Muscle of leg (tissue), 11 donors: ENCODE results near the gene YARS1. TPM values are rescaled to one million over a fixed set of nuclear protein-coding genes. Genes with fewer than 3 reads are reported as not detected.
"Not testable (repeated sequence)": the region's sequence is repeated elsewhere in the genome, so short reads cannot be mapped to it uniquely, and the experiment has no call there.

Experiments used
- DNase-seq: peaks from one replicate; pipeline ENCODE4 v3.0.0; 2013
- H3K27ac ChIP-seq: one replicate; pipeline ENCODE4 v1.5.1; 2013; ENCODE audit warnings: mild to moderate bottlenecking, low read length, control low read depth
- H3K27me3 ChIP-seq: one replicate; pipeline ENCODE4 v1.6.1; 2013; ENCODE audit warnings: low read length; ENCODE audit not compliant: control insufficient read depth, insufficient read depth
- H3K36me3 ChIP-seq: one replicate; pipeline ENCODE4 v1.6.1; 2013; ENCODE audit warnings: low read length; ENCODE audit not compliant: control insufficient read depth, insufficient read depth
- H3K4me1 ChIP-seq: one replicate; pipeline ENCODE4 v1.6.1; 2013; ENCODE audit warnings: low read length; ENCODE audit not compliant: control insufficient read depth, insufficient read depth
- H3K4me3 ChIP-seq: one replicate; pipeline ENCODE4 v1.5.1; 2013; ENCODE audit warnings: low read length, control low read depth
- H3K9me3 ChIP-seq: replicated peaks from 2 replicates; pipeline ENCODE4 v1.6.1; 2013; ENCODE audit warnings: low read depth, low read length; ENCODE audit not compliant: control insufficient read depth
- WGBS: methylation state at CpG from one replicate; pipeline ENCODE4 v1.1.5; 2013; ENCODE audit warnings: missing lambda C conversion rate; ENCODE audit not compliant: insufficient coverage; 5-methylcytosine and 5-hydroxymethylcytosine counted together
- polyA plus RNA-seq, 8 donors: library from polyadenylated mRNA; unstranded; fragments of 120-200 nt; gene quantifications; one replicate each; pipeline versions ENCODE4 v1.2.1 to v1.2.3, GENCODE V29; 2013; ENCODE audit warnings: inconsistent platforms in 1 of 8, low replicate concordance in 1 of 8; ENCODE audit not compliant: insufficient read length in 8 of 8, insufficient read depth in 1 of 8
- total RNA-seq: library from RNA; stranded (reverse); fragments of 120-200 nt; gene quantifications from one replicate; pipeline ENCODE4 v1.2.4, GENCODE V29; 2013

Gene YARS1
- total and polyA plus RNA-seq, 9 donors = 35.3 to 56.7 (median 43.4) TPM

- H3K27ac ChIP-seq = no peak overlapping the region
- no peaks in the 10 kb centered on the region for H3K9me3 ChIP-seq
- no peak overlapping the region for H3K4me3 ChIP-seq
- H3K27me3 ChIP-seq = no peaks in the 10 kb centered on the region
- WGBS = 94% methylated on average over 4 of the region's 9 CpGs
- H3K36me3 ChIP-seq = peaks cover 49% of the 10 kb centered on the region
- H3K4me1 ChIP-seq = no peaks in the 10 kb centered on the region
- DNase-seq = no peak
Measured at GRCh38 chr1:32801096-32801715, 16.0 kb downstream of the YARS1 start.

- no peaks in the 10 kb centered on the region for H3K27me3 ChIP-seq
- H3K36me3 ChIP-seq = peaks cover 55% of the 10 kb centered on the region
- H3K9me3 ChIP-seq = no peaks in the 10 kb centered on the region
- no peak overlapping the region for H3K27ac ChIP-seq
- WGBS = 57% methylated on average over 1 of the region's 8 CpGs
- no peak for DNase-seq
- H3K4me3 ChIP-seq = no peak overlapping the region
- no peaks in the 10 kb centered on the region for H3K4me1 ChIP-seq
Measured at GRCh38 chr1:32798679-32799416, 18.3 kb downstream of the YARS1 start.

GRCh38 chr1:32798191-32798590, 19.0 kb downstream of the YARS1 start:
- no peak overlapping the region for H3K4me3 ChIP-seq
- H3K9me3 ChIP-seq = no peaks in the 10 kb centered on the region
- DNase-seq = no peak
- H3K27ac ChIP-seq = no peak overlapping the region
- no peaks in the 10 kb centered on the region for H3K27me3 ChIP-seq
- peaks cover 53% of the 10 kb centered on the region for H3K36me3 ChIP-seq
- no peaks in the 10 kb centered on the region for H3K4me1 ChIP-seq
- WGBS = 92% methylated on average over 2 of the region's 4 CpGs

- Histone ChIP-seq H3K27ac (no peak overlapping the region), H3K4me1 (no peaks in the 10 kb centered on the region), H3K36me3 (peaks cover 47% of the 10 kb centered on the region), H3K27me3 (no peaks in the 10 kb centered on the region), H3K4me3 (no peak overlapping the region), H3K9me3 (no peaks in the 10 kb centered on the region)
- WGBS = no CpG with 5 or more reads among the region's 1 CpG
- DNase-seq = no peak
Measured at GRCh38 chr1:32797456-32797855, 19.7 kb downstream of the YARS1 start.

- not testable (repeated sequence) for H3K4me3 ChIP-seq, H3K9me3 ChIP-seq, DNase-seq, H3K4me1 ChIP-seq, H3K27ac ChIP-seq, H3K27me3 ChIP-seq
- no CpG with 5 or more reads among the region's 4 CpGs for WGBS
- H3K36me3 ChIP-seq = peaks cover 53% of the 10 kb centered on the region
Measured at GRCh38 chr1:32795763-32796162, 21.4 kb downstream of the YARS1 start.

- no peaks in the 10 kb centered on the region for H3K27me3 ChIP-seq
- no peaks in the 10 kb centered on the region for H3K9me3 ChIP-seq
- H3K4me1 ChIP-seq = no peaks in the 10 kb centered on the region
- WGBS = 100% methylated on average over 1 of the region's 1 CpG
- peaks cover 56% of the 10 kb centered on the region for H3K36me3 ChIP-seq
- H3K27ac ChIP-seq = no peak overlapping the region
- H3K4me3 ChIP-seq = no peak overlapping the region
- DNase-seq = no peak
Measured at GRCh38 chr1:32791881-32792280, 25.3 kb downstream of the YARS1 start.

- not testable (repeated sequence) for H3K4me1 ChIP-seq, H3K27ac ChIP-seq, H3K9me3 ChIP-seq, H3K4me3 ChIP-seq, H3K27me3 ChIP-seq, DNase-seq
- peaks cover 52% of the 10 kb centered on the region for H3K36me3 ChIP-seq
- no CpG with 5 or more reads among the region's 2 CpGs for WGBS
Measured at GRCh38 chr1:32789356-32789755, 27.8 kb downstream of the YARS1 start.

GRCh38 chr1:32786856-32787255, 30.3 kb downstream of the YARS1 start:
- no CpG with 5 or more reads among the region's 4 CpGs for WGBS
- Histone ChIP-seq H3K36me3 (peaks cover 63% of the 10 kb centered on the region), H3K9me3 (no peaks in the 10 kb centered on the region), H3K27me3 (no peaks in the 10 kb centered on the region), H3K4me1 (no peaks in the 10 kb centered on the region), H3K27ac (no peak overlapping the region), H3K4me3 (no peak overlapping the region)
- no peak for DNase-seq

GRCh38 chr1:32784817-32785216, 32.3 kb downstream of the YARS1 start:
- Histone ChIP-seq H3K36me3 (peaks cover 73% of the 10 kb centered on the region), H3K27ac (no peak overlapping the region), H3K4me3 (no peak overlapping the region), H3K27me3 (no peaks in the 10 kb centered on the region), H3K9me3 (no peaks in the 10 kb centered on the region), H3K4me1 (no peaks in the 10 kb centered on the region)
- no peak for DNase-seq
- WGBS = 92% methylated on average over 2 of the region's 3 CpGs

GRCh38 chr1:32783851-32784250, 33.3 kb downstream of the YARS1 start:
- no peak for DNase-seq
- no peak overlapping the region for H3K27ac ChIP-seq
- H3K36me3 ChIP-seq = peaks cover 77% of the 10 kb centered on the region
- H3K4me3 ChIP-seq = no peak overlapping the region
- WGBS = no CpG with 5 or more reads among the region's 5 CpGs
- no peaks in the 10 kb centered on the region for H3K4me1 ChIP-seq
- no peaks in the 10 kb centered on the region for H3K9me3 ChIP-seq
- no peaks in the 10 kb centered on the region for H3K27me3 ChIP-seq
